Thyroid gland (tissue), 4 donors: ENCODE data around the gene LCN6. TPM values are rescaled to one million over a fixed set of nuclear protein-coding genes. Genes with fewer than 3 reads are reported as not detected.
"Not testable (repeated sequence)": the region's sequence is repeated elsewhere in the genome, so short reads cannot be mapped to it uniquely, and the experiment has no call there.

Experiments
- DNase-seq, 2 donors: peaks; one replicate each; pipeline ENCODE4 v3.0.0-alpha.2; 2019
- H3K27ac ChIP-seq, 3 donors: fragments of 200-600 bp; sonication (generic); 1 replicate in 2 of 3; 2 replicates in 1 of 3; pipeline ENCODE4 v1.5.1; 2016 to 2019; ENCODE audit warnings: mild to moderate bottlenecking in 1 of 3, moderate library complexity in 1 of 3
- H3K27me3 ChIP-seq: fragments of 200-600 bp; sonication (generic); one replicate; pipeline ENCODE4 v1.5.1; 2019
- H3K36me3 ChIP-seq, 2 donors: fragments of 200-600 bp; sonication (generic); one replicate each; pipeline ENCODE4 v1.5.1; 2016 to 2019
- H3K4me1 ChIP-seq, 2 donors: fragments of 200-600 bp; sonication (generic); one replicate each; pipeline ENCODE4 v1.5.1; 2017 to 2019
- H3K4me3 ChIP-seq, 3 donors: fragments of 200-600 bp; sonication (generic); replicated peaks in 1 of 3; 1 replicate in 2 of 3; 2 replicates in 1 of 3; pipeline ENCODE4 v1.5.1; 2016; ENCODE audit warnings: mild to moderate bottlenecking in 1 of 3
- H3K9me3 ChIP-seq: fragments of 200-600 bp; sonication (generic); one replicate; pipeline ENCODE4 v1.5.1; 2017
- CTCF ChIP-seq, 6 experiments: fragments of 200-600 bp in 3 of 6; fragments of 450-650 bp in 3 of 6; sonication (generic) in 3 of 6; IDR thresholded peaks; one replicate each; pipeline ENCODE4 v1.5.1; 2016 to 2019; ENCODE audit warnings: antibody characterized with exemption in 6 of 6, mild to moderate bottlenecking in 2 of 6, inconsistent platforms in 1 of 6, moderate library complexity in 1 of 6
- POLR2A ChIP-seq, 2 donors: fragments of 450-650 bp; IDR thresholded peaks; one replicate each; pipeline ENCODE4 v1.6.1; 2017; ENCODE audit warnings: antibody characterized with exemption in 2 of 2, mild to moderate bottlenecking in 2 of 2, moderate library complexity in 1 of 2
- WGBS, 2 donors: methylation state at CpG; one replicate each; pipeline ENCODE4 v1.1.5; 2017; 5-methylcytosine and 5-hydroxymethylcytosine counted together
- intact Hi-C: fragments of 100-400 bp; cut with DNase I; formaldehyde crosslinking; loops from one replicate; pipeline ENCODE4 v1.15.1; 2023
- total RNA-seq, 4 donors: library from RNA; depleted of rRNA; stranded (reverse); fragments of >200 nt; gene quantifications; one replicate each; pipeline ENCODE4 v1.2.3, GENCODE V29; 2016

LCN6 gene
- total RNA-seq, 4 donors from 2014 or later = 1.4 to 10.0 (median 4.5) TPM

GRCh38 chr9:136773386-136774044, 25.2 kb upstream of the LCN6 start:
- 59 to 86% methylated on average over 3 to 4 of the region's 7 CpGs for WGBS, 2 donors
- Histone ChIP-seq H3K9me3 (no peaks in the 10 kb centered on the region), H3K4me1 (no peaks in the 10 kb centered on the region), H3K27ac (no peak overlapping the region), H3K27me3 (no peaks in the 10 kb centered on the region), H3K4me3 (no peak overlapping the region), H3K36me3 (no peaks in the 10 kb centered on the region)
- intact Hi-C loops = no loop called here
- DNase-seq = no peak
- no peak for TF ChIP-seq POLR2A (IDR thresholded peaks at IDR 0.05)
- no peak for TF ChIP-seq CTCF (IDR thresholded peaks at IDR 0.05)

- Histone ChIP-seq H3K27me3 (no peaks in the 10 kb centered on the region), H3K9me3 (no peaks in the 10 kb centered on the region), H3K27ac (no peak overlapping the region), H3K4me1 (no peaks in the 10 kb centered on the region), H3K36me3 (no peaks in the 10 kb centered on the region), H3K4me3 (no peak overlapping the region)
- intact Hi-C loops = no loop called here
- 58 to 76% methylated on average over 3 of the region's 3 CpGs for WGBS, 2 donors
- DNase-seq = no peak
- TF ChIP-seq POLR2A (IDR thresholded peaks at IDR 0.05) (no peak), CTCF (IDR thresholded peaks at IDR 0.05) (no peak)
Measured at GRCh38 chr9:136771907-136772415, 23.6 kb upstream of the LCN6 start.

GRCh38 chr9:136769710-136770191, 21.4 kb upstream of the LCN6 start:
- DNase-seq = no peak
- Histone ChIP-seq H3K36me3 (no peaks in the 10 kb centered on the region), H3K4me1 (no peaks in the 10 kb centered on the region), H3K4me3 (no peak overlapping the region), H3K27me3 (no peaks in the 10 kb centered on the region), H3K9me3 (no peaks in the 10 kb centered on the region), H3K27ac (no peak overlapping the region)
- 18 to 23% methylated on average over 7 to 13 of the region's 16 CpGs for WGBS, 2 donors
- TF ChIP-seq POLR2A (IDR thresholded peaks at IDR 0.05) = no peak
- TF ChIP-seq CTCF (IDR thresholded peaks at IDR 0.05) = peak in 2 of 6 experiments; percentile 9 to 50
- intact Hi-C loops = no loop called here

GRCh38 chr9:136766410-136767120, 18.2 kb upstream of the LCN6 start:
- H3K4me3 ChIP-seq, H3K27me3 ChIP-seq, H3K36me3 ChIP-seq, H3K27ac ChIP-seq, H3K9me3 ChIP-seq, H3K4me1 ChIP-seq, intact Hi-C loops: not testable (repeated sequence)
- peak; percentile 56 to 58 for DNase-seq
- WGBS, 2 donors = 44 to 51% methylated on average over 18 of the region's 18 CpGs
- TF ChIP-seq CTCF (IDR thresholded peaks at IDR 0.05) = peak in 1 of 6 experiments; percentile 37

GRCh38 chr9:136765745-136766409, 17.6 kb upstream of the LCN6 start:
- DNase-seq, H3K9me3 ChIP-seq, H3K27ac ChIP-seq, H3K36me3 ChIP-seq, H3K4me3 ChIP-seq, intact Hi-C loops, H3K27me3 ChIP-seq, H3K4me1 ChIP-seq: not testable (repeated sequence)
- 82 to 83% methylated on average over 14 of the region's 14 CpGs for WGBS, 2 donors
